ENCODE data around the gene ZNF337. TPM values are rescaled to one million over a fixed set of nuclear protein-coding genes. Genes with fewer than 3 reads are reported as not detected.

Gene ZNF337
- total RNA-seq, 1 experiment from 2014 or later: 6.9 TPM

DNA sequence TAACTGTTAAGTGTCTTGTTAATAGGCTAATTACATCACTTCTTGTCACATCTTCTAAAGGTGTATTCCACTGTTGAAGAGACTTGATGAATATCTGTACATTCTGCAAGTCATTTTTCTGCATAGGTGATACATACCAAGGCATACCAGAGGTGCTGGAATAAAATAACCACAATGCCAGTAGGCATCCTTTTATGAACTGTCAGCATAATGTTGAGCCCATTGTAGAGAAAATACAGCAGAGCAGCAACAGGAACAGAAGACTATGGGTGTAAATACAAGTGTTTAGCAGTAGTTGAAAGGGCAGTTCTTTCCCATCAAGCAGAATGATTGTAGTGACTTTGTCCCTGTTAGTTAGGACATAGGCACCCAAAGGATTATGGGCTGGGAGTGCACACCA lies 44.4 kb upstream of the ZNF337 start (continued):
- TF ChIP-seq CBFB (CRISPR knock-in tag; IDR thresholded peaks at IDR 0.05; ENCODE audit: low read depth) (no peak), ELF4 (CRISPR knock-in tag; IDR thresholded peaks at IDR 0.05; ENCODE audit: low read depth) (no peak), TEAD1 (CRISPR knock-in tag; IDR thresholded peaks at IDR 0.05) (no peak), ZBTB21 (CRISPR knock-in tag; IDR thresholded peaks at IDR 0.05; ENCODE audit: borderline replicate concordance) (no peak)
- TF ChIP-seq, protein P1, sequence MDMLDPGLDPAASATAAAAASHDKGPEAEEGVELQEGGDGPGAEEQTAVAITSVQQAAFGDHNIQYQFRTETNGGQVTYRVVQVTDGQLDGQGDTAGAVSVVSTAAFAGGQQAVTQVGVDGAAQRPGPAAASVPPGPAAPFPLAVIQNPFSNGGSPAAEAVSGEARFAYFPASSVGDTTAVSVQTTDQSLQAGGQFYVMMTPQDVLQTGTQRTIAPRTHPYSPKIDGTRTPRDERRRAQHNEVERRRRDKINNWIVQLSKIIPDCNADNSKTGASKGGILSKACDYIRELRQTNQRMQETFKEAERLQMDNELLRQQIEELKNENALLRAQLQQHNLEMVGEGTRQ (CRISPR knock-in tag; IDR thresholded peaks at IDR 0.05): no peak
- TF ChIP-seq, protein P2, sequence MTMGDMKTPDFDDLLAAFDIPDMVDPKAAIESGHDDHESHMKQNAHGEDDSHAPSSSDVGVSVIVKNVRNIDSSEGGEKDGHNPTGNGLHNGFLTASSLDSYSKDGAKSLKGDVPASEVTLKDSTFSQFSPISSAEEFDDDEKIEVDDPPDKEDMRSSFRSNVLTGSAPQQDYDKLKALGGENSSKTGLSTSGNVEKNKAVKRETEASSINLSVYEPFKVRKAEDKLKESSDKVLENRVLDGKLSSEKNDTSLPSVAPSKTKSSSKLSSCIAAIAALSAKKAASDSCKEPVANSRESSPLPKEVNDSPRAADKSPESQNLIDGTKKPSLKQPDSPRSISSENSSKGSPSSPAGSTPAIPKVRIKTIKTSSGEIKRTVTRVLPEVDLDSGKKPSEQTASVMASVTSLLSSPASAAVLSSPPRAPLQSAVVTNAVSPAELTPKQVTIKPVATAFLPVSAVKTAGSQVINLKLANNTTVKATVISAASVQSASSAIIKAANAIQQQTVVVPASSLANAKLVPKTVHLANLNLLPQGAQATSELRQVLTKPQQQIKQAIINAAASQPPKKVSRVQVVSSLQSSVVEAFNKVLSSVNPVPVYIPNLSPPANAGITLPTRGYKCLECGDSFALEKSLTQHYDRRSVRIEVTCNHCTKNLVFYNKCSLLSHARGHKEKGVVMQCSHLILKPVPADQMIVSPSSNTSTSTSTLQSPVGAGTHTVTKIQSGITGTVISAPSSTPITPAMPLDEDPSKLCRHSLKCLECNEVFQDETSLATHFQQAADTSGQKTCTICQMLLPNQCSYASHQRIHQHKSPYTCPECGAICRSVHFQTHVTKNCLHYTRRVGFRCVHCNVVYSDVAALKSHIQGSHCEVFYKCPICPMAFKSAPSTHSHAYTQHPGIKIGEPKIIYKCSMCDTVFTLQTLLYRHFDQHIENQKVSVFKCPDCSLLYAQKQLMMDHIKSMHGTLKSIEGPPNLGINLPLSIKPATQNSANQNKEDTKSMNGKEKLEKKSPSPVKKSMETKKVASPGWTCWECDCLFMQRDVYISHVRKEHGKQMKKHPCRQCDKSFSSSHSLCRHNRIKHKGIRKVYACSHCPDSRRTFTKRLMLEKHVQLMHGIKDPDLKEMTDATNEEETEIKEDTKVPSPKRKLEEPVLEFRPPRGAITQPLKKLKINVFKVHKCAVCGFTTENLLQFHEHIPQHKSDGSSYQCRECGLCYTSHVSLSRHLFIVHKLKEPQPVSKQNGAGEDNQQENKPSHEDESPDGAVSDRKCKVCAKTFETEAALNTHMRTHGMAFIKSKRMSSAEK (CRISPR knock-in tag; IDR thresholded peaks at IDR 0.05; ENCODE audit: borderline replicate concordance): no peak
- TF ChIP-seq, protein P3, sequence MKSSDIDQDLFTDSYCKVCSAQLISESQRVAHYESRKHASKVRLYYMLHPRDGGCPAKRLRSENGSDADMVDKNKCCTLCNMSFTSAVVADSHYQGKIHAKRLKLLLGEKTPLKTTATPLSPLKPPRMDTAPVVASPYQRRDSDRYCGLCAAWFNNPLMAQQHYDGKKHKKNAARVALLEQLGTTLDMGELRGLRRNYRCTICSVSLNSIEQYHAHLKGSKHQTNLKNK (CRISPR knock-in tag; IDR thresholded peaks at IDR 0.05): no peak
- TF ChIP-seq, protein P4, sequence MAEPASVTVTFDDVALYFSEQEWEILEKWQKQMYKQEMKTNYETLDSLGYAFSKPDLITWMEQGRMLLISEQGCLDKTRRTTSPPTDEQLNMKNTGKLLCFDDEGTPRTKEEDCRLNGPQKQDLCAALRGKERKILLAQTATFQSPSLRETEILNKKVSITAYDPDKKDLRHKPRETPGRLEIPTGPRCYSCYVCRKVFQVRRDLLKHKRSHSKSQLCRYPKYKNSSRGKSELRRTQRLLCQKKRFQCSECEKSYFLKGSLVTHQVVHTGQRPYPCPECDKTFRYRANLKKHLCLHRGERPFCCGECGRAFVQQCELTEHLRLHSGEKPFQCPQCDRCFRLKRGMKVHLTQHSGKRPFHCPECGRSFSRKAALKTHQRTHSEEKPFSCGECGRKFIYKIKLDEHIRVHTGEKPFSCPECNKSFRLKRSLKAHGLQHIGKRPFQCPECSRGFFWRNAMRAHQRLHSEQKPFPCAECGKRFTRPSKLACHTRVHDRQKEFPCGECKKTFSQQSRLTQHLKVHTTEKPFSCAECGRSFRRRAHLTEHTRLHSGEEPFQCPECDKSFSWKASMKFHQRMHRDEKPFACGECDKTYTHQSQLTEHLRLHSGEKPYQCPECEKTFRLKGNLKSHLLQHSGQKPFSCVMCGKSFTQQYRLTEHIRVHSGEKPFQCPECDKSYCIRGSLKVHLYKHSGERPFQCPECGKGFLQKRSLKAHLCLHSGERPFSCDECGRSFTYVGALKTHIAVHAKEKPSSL (CRISPR knock-in tag; conservative IDR thresholded peaks at IDR 0.05): no peak
- TF ChIP-seq, protein P5, sequence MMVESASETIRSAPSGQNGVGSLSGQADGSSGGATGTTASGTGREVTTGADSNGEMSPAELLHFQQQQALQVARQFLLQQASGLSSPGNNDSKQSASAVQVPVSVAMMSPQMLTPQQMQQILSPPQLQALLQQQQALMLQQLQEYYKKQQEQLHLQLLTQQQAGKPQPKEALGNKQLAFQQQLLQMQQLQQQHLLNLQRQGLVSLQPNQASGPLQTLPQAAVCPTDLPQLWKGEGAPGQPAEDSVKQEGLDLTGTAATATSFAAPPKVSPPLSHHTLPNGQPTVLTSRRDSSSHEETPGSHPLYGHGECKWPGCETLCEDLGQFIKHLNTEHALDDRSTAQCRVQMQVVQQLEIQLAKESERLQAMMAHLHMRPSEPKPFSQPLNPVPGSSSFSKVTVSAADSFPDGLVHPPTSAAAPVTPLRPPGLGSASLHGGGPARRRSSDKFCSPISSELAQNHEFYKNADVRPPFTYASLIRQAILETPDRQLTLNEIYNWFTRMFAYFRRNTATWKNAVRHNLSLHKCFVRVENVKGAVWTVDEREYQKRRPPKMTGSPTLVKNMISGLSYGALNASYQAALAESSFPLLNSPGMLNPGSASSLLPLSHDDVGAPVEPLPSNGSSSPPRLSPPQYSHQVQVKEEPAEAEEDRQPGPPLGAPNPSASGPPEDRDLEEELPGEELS (CRISPR knock-in tag; IDR thresholded peaks at IDR 0.05): no peak
- TF ChIP-seq, protein P6, sequence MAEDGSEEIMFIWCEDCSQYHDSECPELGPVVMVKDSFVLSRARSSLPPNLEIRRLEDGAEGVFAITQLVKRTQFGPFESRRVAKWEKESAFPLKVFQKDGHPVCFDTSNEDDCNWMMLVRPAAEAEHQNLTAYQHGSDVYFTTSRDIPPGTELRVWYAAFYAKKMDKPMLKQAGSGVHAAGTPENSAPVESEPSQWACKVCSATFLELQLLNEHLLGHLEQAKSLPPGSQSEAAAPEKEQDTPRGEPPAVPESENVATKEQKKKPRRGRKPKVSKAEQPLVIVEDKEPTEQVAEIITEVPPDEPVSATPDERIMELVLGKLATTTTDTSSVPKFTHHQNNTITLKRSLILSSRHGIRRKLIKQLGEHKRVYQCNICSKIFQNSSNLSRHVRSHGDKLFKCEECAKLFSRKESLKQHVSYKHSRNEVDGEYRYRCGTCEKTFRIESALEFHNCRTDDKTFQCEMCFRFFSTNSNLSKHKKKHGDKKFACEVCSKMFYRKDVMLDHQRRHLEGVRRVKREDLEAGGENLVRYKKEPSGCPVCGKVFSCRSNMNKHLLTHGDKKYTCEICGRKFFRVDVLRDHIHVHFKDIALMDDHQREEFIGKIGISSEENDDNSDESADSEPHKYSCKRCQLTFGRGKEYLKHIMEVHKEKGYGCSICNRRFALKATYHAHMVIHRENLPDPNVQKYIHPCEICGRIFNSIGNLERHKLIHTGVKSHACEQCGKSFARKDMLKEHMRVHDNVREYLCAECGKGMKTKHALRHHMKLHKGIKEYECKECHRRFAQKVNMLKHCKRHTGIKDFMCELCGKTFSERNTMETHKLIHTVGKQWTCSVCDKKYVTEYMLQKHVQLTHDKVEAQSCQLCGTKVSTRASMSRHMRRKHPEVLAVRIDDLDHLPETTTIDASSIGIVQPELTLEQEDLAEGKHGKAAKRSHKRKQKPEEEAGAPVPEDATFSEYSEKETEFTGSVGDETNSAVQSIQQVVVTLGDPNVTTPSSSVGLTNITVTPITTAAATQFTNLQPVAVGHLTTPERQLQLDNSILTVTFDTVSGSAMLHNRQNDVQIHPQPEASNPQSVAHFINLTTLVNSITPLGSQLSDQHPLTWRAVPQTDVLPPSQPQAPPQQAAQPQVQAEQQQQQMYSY (CRISPR knock-in tag; IDR thresholded peaks at IDR 0.05): no peak
- TF ChIP-seq, protein P7, sequence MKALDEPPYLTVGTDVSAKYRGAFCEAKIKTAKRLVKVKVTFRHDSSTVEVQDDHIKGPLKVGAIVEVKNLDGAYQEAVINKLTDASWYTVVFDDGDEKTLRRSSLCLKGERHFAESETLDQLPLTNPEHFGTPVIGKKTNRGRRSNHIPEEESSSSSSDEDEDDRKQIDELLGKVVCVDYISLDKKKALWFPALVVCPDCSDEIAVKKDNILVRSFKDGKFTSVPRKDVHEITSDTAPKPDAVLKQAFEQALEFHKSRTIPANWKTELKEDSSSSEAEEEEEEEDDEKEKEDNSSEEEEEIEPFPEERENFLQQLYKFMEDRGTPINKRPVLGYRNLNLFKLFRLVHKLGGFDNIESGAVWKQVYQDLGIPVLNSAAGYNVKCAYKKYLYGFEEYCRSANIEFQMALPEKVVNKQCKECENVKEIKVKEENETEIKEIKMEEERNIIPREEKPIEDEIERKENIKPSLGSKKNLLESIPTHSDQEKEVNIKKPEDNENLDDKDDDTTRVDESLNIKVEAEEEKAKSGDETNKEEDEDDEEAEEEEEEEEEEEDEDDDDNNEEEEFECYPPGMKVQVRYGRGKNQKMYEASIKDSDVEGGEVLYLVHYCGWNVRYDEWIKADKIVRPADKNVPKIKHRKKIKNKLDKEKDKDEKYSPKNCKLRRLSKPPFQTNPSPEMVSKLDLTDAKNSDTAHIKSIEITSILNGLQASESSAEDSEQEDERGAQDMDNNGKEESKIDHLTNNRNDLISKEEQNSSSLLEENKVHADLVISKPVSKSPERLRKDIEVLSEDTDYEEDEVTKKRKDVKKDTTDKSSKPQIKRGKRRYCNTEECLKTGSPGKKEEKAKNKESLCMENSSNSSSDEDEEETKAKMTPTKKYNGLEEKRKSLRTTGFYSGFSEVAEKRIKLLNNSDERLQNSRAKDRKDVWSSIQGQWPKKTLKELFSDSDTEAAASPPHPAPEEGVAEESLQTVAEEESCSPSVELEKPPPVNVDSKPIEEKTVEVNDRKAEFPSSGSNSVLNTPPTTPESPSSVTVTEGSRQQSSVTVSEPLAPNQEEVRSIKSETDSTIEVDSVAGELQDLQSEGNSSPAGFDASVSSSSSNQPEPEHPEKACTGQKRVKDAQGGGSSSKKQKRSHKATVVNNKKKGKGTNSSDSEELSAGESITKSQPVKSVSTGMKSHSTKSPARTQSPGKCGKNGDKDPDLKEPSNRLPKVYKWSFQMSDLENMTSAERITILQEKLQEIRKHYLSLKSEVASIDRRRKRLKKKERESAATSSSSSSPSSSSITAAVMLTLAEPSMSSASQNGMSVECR (CRISPR knock-in tag; IDR thresholded peaks at IDR 0.05; ENCODE audit: borderline replicate concordance): no peak

Measured in WTC11 (cell line).